C4-2B (cell line): ENCODE measurements around the gene PCMTD2.

Experiments used
- H3K27ac ChIP-seq: fragments of 450-650 bp; 2 replicates; pipeline ENCODE4 v1.5.1; 2017
- ZFX ChIP-seq: fragments of 450-650 bp; IDR thresholded peaks from 2 replicates; pipeline ENCODE4 v1.6.1; 2017
- TF ChIP-seq, protein P1 (sequence below): fragments of 450-650 bp; conservative IDR thresholded peaks from 2 replicates; pipeline ENCODE4 v1.5.1; 2017; ENCODE audit warnings: mild to moderate bottlenecking

The PCMTD2 gene

DNA sequence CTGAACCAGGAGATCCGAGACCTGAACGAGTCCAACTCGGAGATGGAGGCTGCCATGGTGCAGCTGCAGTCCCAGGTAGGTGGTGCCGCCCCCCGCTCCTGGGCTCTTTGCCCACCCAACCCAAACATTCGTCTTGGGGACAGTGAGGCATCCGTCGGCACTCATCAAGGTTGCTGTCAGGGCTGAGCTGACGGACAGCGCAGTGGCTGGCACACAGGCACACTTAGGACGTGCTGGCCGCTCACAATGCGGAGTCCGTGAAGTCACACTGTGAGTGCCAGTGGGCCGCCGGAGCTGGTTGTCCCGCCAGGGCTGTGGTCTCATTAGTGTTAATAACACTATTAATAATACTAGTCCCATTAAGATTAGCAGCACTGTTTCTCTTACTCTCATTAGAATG is 18.2 kb upstream of the PCMTD2 start:
- TF ChIP-seq, protein P1, sequence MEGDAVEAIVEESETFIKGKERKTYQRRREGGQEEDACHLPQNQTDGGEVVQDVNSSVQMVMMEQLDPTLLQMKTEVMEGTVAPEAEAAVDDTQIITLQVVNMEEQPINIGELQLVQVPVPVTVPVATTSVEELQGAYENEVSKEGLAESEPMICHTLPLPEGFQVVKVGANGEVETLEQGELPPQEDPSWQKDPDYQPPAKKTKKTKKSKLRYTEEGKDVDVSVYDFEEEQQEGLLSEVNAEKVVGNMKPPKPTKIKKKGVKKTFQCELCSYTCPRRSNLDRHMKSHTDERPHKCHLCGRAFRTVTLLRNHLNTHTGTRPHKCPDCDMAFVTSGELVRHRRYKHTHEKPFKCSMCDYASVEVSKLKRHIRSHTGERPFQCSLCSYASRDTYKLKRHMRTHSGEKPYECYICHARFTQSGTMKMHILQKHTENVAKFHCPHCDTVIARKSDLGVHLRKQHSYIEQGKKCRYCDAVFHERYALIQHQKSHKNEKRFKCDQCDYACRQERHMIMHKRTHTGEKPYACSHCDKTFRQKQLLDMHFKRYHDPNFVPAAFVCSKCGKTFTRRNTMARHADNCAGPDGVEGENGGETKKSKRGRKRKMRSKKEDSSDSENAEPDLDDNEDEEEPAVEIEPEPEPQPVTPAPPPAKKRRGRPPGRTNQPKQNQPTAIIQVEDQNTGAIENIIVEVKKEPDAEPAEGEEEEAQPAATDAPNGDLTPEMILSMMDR, result no peak
- TF ChIP-seq ZFX, result no peak
- no peak overlapping the region for H3K27ac ChIP-seq

DNA sequence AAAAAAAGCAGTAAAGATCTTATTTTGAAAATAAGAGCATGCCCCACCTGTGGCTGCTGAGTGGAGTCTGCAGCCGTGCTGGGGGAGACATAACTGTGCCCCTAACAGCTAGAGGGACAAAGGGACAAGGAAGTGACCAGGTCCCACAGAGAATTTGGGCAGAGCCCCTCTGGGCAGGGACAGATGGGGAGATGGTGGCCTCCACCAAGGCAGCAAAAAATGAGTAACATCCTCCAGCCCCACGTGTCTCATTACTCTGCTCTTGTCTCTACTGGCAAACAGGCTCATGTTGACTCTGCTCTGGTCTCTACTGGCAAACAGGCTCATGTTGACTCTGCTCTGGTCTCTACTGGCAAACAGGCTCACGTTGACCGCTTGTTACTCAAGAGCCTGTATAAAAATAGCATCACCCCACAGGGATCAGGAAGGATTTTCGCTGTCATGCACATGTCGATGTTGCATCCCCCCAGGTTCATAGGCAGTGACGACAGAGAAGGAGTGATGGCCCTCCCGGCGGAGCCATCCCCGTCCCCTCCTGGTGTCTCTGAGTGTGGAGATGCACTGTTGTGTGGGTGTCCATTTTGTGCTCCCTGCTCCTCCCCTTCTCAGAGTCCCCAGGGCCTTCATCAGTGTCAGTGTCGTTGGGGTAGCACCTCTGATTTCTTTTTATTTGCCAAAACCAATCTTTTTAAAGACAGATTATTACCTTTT is 17.3 kb upstream of the PCMTD2 start:
- TF ChIP-seq ZFX, result no peak
- TF ChIP-seq, protein P1, result no peak
- no peak overlapping the region for H3K27ac ChIP-seq

DNA sequence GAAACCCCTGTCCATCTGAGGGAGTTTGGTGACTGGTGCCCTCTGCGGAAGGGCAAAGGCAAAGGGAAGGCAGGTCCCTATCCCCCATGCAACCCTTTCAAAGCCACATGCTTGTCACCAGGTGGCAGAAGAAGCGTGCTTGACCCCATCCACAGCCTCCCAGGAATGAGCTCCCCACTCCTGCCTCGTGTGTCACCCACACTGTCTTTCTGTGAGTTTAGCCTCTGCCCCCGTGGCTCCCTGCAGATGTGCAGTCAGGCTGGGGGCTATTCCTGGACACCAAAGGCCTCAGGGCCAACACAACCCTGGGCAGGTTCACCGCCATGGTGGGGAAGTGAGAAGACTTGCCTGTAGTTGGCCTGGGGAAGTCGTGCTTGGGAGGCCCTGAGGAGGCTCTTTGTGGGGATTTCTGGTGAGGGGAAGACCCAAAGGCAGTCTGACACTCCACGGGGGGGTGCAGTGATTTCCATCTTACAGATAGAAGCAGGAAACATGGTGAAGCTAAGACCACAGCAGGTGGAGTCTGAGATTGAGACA is 16.6 kb upstream of the PCMTD2 start:
- TF ChIP-seq ZFX, result no peak
- TF ChIP-seq, protein P1, result no peak
- no peak overlapping the region for H3K27ac ChIP-seq

DNA sequence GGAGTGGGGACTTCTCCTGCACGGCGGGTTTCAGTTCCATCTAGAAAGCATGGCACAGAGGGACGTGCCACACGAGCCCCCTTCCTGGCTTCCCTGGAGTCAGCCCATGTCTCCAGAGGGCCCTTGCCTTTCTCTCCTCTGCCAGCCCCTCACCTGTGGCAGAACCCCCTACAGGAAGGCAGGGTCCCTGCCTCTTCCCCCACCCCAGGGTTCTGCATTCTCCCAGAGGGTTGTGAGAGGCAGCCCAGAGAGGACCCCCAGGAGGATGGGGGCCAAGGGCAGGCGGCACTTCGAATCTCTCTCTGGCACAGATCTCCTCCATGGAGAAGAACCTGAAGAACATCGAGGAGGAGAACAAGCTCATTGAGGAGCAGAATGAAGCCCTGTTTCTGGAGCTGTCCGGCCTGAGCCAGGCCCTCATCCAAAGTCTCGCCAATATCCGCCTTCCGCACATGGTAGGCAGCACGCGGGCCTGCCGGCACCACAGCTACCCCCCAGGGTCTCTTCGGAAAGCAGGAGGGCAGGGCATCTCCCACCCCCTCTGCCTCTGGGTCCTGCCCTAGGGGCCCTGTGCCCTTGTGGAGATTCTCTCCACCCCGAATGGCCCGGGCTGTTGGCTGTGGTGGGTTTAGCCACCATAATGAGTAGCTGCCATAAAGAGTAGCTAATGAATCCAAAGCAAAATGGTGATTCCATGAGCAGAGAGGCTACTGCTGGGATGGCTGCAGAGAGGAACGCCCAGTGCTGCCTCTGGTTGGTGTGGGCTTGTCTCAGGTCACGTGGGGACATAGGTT is 15.9 kb upstream of the PCMTD2 start:
- H3K27ac ChIP-seq, result no peak overlapping the region
- TF ChIP-seq, protein P1, result no peak

DNA sequence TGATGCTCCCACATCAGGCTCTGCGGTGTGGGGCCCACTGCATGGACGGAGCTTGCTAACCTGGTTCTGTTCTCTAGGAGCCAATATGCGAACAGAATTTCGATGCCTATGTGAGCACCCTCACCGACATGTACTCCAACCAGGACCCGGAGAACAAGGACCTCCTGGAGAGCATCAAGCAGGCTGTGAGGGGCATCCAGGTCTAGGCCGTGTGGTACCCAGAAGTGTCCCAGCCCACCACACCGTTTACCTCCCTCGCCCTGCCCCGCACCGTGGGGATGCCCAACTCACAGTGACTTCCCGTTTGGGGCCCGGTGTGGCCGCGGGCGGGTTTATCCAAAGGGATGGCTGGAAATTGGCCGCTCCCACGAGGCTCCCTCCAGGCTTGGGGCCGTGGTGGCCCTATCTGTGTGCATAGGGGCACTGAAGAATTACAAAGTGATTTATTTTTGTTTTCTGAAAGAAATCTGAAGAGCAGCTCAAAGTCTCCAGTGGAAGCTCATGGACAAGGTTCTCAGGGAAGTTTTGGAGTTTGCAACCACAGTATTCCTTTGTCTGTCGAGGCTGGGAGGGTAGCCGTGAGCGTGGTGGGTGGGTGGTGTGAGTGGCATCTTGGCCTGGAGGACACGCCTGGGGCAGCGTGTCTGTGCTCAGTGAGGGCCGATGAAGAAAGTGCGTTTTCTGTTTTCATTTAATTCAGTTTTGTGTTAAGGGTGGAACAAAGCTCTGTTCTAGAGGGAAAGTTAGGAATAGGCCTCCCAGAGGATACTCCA is 15.1 kb upstream of the PCMTD2 start:
- TF ChIP-seq ZFX, result no peak
- TF ChIP-seq, protein P1, result no peak
- no peak overlapping the region for H3K27ac ChIP-seq

DNA sequence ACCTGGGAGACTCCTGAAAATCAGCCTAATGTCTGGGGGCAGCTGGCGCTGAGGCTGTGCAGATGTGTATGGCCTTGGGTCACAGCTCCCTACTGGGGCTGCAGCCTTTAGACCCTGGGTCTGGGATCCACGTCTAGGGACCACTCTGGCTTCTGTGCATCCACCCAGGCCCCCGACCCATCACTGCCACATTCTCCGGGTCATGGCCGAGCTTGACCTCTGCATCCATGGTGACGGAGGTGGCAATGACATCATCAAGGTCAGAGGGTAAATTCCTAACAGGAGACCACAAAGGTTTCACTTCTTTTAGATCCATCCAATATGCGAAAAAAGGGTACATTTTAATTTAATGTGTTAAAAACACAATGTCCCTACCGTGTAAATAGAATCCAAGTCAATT is 14.5 kb upstream of the PCMTD2 start:
- no peak overlapping the region for H3K27ac ChIP-seq
- TF ChIP-seq ZFX, result no peak
- TF ChIP-seq, protein P1, result no peak
